Superior temporal gyrus (tissue), 1 donor: ENCODE data around the gene ZNF70.
"Not testable (repeated sequence)": the region's sequence is repeated elsewhere in the genome, so short reads cannot be mapped to it uniquely, and the experiment has no call there.

Source experiments
- DNase-seq: peaks from one replicate; pipeline ENCODE4 v3.0.0-alpha.2; 2016; ENCODE audit errors: extremely low spot score

Gene ZNF70

GRCh38 chr22:23756891-23757290 lies 6.0 kb upstream of the ZNF70 start:
- no peak for DNase-seq

- no peak for DNase-seq
Measured at GRCh38 chr22:23755711-23756110, 4.8 kb upstream of the ZNF70 start.

GRCh38 chr22:23754980-23755636 lies 4.2 kb upstream of the ZNF70 start:
- peak; percentile 87 for DNase-seq

- DNase-seq: no peak
Measured at GRCh38 chr22:23754220-23754919, 3.5 kb upstream of the ZNF70 start, which contains the start of gene VPREB3. VPREB3 (minus strand) TSS chr22:23754425; CDS start chr22:23754363, 62 bp downstream.

- no peak for DNase-seq
Measured at GRCh38 chr22:23753385-23753784, 2.5 kb upstream of the ZNF70 start.

- no peak for DNase-seq
Measured at GRCh38 chr22:23752750-23753149, 1.8 kb upstream of the ZNF70 start.

- DNase-seq: no peak
Measured at GRCh38 chr22:23752090-23752691, 1.3 kb upstream of the ZNF70 start.

- peak; percentile 22 for DNase-seq
Measured at GRCh38 chr22:23751441-23751996, 607 bp upstream of the ZNF70 start.

GRCh38 chr22:23750367-23750713 lies 572 bp downstream of the ZNF70 start:
- DNase-seq: peak; percentile 25

GRCh38 chr22:23749841-23750301 lies 1.0 kb downstream of the ZNF70 start:
- no peak for DNase-seq

GRCh38 chr22:23745791-23746190 lies 5.1 kb downstream of the ZNF70 start:
- DNase-seq: no peak

- DNase-seq: no peak
Measured at GRCh38 chr22:23744485-23744884, 6.4 kb downstream of the ZNF70 start.

- no peak for DNase-seq
Measured at GRCh38 chr22:23744001-23744400, 6.9 kb downstream of the ZNF70 start.

- DNase-seq: no peak
Measured at GRCh38 chr22:23743303-23743705, 7.6 kb downstream of the ZNF70 start.

GRCh38 chr22:23742505-23743264 lies 8.2 kb downstream of the ZNF70 start:
- DNase-seq: no peak

GRCh38 chr22:23737696-23738095 lies 13.2 kb downstream of the ZNF70 start:
- no peak for DNase-seq

- not testable (repeated sequence) for DNase-seq
Measured at GRCh38 chr22:23728108-23728507, 22.8 kb downstream of the ZNF70 start.

- DNase-seq: no peak
Measured at GRCh38 chr22:23722724-23723123, 28.2 kb downstream of the ZNF70 start.

- DNase-seq: no peak
Measured at GRCh38 chr22:23722160-23722559, 28.8 kb downstream of the ZNF70 start.

- DNase-seq: no peak
Measured at GRCh38 chr22:23720855-23721254, 30.1 kb downstream of the ZNF70 start.

GRCh38 chr22:23718371-23719165 lies 32.3 kb downstream of the ZNF70 start:
- no peak for DNase-seq
